ENCODE data around the gene SH3BP4.
"Not testable (repeated sequence)": the region's sequence is repeated elsewhere in the genome, so short reads cannot be mapped to it uniquely, and the experiment has no call there.

Gene SH3BP4

DNA sequence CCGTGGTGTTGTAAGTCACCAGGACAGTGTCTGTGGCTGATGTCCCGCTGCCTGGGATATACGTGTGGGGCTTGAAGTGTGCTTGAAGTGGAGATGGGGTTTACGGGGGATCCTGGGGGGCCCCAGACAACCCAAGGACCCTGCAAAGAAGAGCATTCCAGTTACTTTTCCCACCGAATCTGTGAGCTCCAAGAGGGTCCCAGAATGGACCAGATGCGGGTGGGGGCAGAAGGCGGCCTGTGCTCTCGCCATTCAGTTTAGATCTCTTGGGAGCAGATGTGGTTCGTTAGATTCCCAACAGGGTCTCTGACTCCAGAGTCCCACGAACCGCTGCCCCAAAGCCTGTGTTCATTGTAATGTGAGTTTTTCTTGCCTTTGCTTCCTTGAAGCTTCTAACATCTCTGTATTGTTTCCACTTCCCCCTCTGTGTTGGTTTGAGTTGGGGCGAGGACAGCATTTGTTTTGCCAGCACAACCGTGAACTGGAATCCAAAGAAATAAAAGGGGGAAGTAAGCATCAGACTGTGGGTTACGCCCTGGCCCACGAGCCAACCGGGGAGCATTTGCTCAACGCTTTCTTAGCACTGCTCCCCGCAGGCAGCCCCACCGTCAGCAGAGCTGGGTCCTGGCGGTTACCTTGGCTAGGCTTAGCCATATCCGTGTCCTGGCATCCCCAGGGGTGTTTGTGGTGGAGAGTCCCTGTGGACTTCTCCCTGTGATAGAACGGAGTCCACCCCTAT, 92.1 kb downstream of the SH3BP4 start:
- DNase-seq = no peak

- DNase-seq = no peak
These were observed 92.9 kb downstream of the SH3BP4 start for GRCh38 chr2:235044501-235045271.

DNA sequence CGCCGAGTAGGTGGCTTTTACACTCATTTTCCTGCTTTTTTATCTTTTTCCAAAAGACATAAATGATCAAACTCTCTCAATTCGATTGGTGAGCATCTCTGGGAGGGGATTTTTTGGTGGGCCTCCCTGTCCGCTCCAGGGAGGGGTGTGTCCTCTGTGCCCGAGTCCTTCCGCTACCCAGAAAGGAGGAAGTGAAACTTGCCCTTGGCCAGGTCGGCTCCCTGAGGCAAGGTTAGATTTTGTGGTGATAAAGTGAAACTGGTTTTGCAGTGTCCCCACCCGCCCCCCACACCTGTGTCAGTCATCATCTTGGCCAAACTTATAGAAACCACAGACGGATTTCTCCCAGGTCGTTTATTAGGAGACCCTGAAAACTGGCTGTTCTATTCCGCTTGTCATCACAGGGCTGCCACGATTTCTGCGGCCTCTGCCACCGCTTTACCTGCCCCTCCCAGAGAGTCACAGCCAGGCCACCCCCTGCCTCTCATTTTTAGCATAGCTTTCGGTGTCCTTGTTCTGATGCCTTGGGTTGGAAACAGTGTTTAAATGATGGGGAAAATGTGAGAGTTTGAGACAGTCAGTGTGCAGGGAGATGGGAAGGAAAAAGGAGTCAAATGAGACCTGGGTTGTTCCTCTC, 93.6 kb downstream of the SH3BP4 start:
- DNase-seq = peak; percentile 88

DNA sequence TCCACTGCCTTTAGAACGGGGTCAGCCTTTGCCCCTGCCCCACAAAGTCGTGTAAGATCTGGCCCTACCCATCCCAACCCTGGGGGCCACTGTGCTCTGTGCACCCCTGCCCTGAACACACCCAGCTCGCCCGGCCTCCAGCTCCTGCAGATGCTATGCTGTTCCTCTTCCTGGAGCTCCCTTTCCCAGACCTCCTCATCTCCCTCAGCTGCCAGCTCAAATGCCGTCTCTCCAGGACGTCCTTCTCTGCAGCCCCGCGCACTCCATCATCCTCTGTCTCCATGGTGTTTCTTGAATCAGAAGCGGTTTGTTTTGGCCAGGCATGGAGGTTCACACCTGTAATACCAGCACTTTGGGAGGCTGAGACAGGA, 94.1 kb downstream of the SH3BP4 start:
- DNase-seq = no peak

GRCh38 chr2:235046589-235046988, 94.8 kb downstream of the SH3BP4 start:
- no peak for DNase-seq

DNA sequence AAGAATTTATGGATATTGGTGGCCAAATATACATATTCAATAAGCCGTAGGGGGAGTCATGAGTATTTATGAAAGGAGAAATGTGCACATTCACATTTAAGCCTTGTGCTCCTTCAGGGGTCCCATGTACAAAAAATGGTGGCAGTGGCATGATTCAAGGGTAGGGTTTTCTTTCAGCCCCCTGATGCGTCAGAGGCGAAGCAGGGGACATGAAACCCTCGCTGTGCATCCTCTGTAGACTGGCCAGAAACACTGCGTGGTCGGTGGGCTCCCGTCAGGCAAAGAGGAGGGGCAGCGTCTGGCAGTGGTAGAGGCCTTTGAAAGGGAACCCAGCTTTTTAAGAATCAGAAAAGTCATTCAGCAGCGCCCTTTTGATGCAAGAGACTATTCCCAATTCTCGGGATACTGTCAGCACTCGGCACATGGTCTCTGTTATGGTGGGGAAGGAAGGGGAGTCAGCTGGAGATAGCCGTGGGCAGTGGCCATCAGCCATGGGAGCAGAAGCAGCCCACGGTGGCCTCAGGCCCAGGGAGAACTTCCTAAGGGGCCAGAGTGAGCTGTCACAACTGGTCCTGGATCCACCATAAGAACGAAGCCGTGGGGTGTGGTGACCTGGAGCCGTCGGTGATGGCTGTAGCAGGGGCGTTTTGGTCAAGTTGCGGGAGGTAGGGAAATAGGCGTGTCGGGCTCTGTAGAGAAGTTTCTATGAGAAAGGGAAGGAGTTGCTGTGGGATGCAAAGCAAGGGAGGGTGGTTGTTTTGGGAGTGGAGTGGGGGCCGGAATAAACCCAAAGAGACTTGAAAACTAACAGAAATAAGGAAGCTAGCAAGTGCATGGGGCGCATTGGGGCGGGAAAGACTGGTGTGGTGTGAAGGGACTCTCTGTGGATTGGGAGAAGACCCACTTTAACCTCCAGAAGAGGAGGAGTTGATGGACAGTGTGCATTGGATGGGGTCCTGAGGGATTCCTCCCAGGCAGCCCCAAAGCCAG, 95.6 kb downstream of the SH3BP4 start:
- DNase-seq = no peak

DNA sequence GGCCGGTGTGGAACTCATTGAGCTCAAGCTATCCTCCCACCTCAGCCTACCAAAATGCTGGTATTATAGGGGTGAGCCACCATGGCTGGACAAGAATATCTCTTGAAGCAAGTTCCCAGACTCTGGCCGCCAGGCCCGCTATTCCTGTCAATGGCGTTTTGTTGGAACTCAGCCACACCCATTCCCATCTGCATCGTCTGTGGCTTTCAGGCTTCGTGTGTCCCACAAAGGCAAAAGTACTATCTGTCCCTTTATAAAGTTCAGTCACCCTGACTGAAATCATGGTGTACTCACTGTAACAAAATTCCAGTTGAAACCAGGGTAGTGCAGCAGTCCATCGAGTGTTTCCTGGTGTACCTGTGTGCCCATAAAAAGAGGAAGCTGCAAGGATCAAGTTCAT, 96.7 kb downstream of the SH3BP4 start:
- DNase-seq = no peak

DNA sequence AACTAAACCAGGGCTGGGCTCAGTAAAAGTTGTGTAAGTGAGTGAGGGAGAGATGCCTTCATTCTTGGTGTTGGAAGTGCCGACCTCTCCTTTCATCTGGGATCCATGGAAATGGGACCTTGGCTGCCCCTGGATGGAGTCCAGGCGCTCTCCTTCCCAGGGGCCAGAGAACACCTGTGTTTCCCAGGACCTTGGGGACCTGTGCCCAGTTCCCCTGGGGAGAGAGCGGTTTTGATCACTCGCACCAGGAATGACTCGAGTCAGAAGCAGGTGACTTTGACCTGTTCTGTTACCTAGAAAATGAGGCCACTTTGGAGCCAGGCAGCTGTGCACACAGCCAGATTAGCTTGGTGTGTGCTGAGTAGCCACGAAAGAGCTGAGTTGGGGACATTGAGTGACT, 97.3 kb downstream of the SH3BP4 start:
- DNase-seq = no peak

DNA sequence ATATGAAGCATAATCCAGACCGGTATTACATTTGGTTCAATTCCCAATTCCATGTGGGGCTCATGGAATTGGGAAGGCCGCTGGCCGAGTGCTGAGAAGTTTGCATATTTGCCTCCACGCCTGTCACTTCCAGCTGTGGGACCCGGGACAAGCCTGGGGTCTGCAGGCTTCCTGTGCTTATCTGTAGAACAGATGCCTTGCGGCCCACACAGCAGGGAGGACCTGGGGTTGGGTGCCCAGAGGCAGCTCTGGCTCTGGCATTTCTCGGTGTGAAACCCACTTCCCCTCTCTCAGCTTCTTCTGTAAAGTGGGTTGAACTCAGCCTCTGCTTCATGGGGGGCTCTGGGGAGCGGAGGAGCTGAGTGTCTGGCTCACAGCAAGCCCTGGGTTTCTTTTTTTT, 97.9 kb downstream of the SH3BP4 start:
- DNase-seq = no peak

DNA sequence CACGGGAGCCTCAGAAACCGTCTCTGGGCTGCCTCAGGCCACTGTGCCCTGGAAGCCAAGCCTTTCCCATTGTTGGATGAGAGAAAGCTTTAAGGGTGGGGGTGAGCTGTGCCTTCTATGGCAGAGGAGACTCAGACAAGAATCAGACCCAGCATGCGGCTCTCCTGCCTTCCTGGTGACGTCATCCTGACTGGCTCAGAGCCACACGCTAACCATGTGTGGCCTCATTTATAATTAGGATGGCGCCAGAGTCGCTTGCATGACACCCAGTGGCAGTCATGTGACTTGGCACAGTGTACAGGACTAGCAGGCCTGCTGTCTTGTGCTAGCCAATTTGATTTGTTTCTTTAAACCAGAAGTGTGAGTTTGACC, 99.1 kb downstream of the SH3BP4 start:
- DNase-seq = peak; percentile 85

DNA sequence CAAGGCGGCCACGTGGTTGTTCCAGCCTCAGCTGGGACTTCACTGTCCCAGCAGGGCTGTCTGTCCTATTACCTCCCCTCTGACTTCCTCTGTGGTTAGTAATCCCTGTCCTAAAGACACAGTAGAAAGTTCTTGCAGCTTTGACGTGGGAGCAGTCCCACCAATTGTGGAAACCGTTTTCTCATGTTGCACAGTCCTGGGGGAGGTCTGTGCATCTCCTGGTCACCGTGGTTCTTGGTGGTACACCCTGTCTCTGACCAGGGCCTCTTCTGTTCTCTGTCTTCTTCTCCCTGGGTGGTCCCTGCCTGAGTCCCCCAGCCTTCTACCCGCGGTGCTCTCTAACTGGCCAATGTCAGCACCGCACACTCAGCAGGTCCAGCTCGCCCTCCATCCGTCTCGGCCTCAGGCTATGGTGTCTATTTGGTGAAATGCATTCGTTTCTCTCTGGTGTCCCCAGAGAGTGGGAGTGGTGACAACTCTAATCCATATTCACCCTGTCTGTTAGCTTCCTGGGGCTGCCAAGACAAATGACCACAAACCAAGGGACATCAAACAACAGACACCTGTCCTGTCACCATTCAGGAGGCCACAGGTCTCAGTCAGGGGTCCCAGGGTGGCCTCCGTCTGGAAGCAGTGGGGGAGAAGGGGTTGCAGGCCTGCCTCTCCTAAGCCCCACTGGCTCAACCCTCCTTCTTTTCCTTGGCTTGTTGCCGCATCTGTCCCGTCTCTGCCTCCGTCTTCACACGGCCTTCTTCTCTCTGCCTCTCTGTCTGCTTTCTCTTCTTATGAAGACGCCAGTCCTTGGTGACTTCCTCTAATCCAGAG, 99.8 kb downstream of the SH3BP4 start:
- no peak for DNase-seq

GRCh38 chr2:235052514-235053354, 100.9 kb downstream of the SH3BP4 start:
- no peak for DNase-seq

DNA sequence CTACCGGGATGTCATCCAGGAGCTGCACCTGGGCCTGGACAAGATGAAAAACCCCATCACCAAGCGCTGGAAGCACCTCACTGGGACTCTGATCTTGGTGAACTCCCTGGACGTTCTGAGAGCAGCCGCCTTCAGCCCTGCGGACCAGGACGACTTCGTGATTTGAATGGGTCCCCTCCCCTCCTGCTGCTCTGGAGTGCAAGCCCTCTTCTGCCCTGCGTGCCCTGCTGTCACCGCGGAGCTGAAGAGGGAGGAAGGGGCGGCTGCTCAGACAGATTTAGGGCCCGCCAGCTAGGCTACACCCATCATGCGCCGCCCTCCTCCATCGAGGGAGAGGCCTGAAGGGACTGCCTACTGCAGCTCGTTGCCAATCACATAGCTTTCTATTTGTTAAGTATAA, 101.8 kb downstream of the SH3BP4 start:
- DNase-seq = no peak

DNA sequence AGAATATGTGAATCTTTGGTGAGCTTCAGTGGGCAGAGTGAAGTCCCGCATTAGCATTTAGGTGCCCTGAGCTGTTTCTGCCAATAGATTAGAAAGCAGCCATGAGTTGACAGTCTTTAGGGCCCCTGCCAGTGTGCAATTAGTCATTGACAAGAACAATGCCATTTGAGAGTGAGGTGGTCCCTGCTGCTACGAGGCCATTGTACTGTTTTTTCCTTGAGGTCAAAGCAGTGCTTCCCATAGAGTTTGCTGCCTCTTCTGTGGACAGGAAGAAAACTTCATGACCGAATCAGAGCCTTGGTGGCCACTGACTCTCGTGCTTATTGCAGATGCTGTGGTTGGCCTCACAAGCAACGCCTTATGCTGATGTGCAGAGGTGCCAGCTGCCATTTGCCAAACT, 102.7 kb downstream of the SH3BP4 start:
- DNase-seq = no peak

DNA sequence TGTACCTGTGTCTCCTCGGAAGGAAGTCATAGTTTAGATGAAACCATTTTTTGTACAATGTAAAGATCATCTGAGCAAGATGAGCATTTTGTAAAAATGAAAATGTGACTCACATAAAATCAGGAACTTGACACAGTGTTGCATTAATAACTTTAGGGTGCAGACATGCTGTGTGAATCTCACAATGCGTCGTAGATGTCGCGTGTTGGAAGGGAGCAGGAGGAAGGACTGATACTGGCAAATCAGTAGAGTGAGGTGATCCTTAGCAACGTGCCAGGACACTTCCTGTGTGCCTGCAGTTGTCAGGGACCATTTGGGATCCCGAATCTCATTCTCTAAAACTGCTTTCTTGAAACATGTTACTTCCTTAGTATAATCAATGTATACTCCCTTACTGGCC, 103.1 kb downstream of the SH3BP4 start:
- DNase-seq = no peak

GRCh38 chr2:235055891-235056516, 104.2 kb downstream of the SH3BP4 start:
- peak; percentile 36 for DNase-seq

- no peak for DNase-seq
These were observed 105.0 kb downstream of the SH3BP4 start for GRCh38 chr2:235056768-235057167.

DNA sequence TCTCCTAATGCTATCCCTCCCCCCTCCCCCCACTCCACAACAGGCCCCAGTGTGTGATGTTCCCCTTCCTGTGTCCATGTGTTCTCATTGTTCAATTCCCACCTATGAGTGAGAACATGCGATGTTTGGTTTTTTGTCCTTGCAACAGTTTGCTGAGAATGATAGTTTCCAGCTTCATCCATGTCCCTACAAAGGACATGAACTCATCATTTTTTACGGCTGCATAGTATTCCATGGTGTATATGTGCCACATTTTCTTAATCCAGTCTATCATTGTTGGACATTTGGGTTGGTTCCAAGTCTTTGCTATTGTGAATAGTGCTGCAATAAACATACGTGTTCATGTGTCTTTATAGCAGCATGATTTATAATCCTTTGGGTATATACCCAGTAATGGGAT, 105.8 kb downstream of the SH3BP4 start:
- DNase-seq = not testable (repeated sequence)

GRCh38 chr2:235059161-235059560, 107.3 kb downstream of the SH3BP4 start:
- DNase-seq = no peak

GRCh38 chr2:235061656-235062055, 109.8 kb downstream of the SH3BP4 start:
- no peak for DNase-seq
